Daoy (cell line): ENCODE results near the gene SLC25A4. TPM values are rescaled to one million over a fixed set of nuclear protein-coding genes. Genes with fewer than 3 reads are reported as not detected.
"Not testable (repeated sequence)": the region's sequence is repeated elsewhere in the genome, so short reads cannot be mapped to it uniquely, and the experiment has no call there.

Experiments used
- DNase-seq: peaks from one replicate; pipeline ENCODE4 v3.0.0-alpha.2; 2015; ENCODE audit warnings: low read depth
- total RNA-seq: library from RNA; depleted of rRNA; stranded (reverse); fragments of >200 nt; shearing (Covaris generic); gene quantifications from 2 replicates; pipeline ENCODE4 v1.2.3, GENCODE V29; 2014; rRNA removed

Gene SLC25A4
- total RNA-seq, result 14.3 and 16.2 TPM in 2 replicates

DNA sequence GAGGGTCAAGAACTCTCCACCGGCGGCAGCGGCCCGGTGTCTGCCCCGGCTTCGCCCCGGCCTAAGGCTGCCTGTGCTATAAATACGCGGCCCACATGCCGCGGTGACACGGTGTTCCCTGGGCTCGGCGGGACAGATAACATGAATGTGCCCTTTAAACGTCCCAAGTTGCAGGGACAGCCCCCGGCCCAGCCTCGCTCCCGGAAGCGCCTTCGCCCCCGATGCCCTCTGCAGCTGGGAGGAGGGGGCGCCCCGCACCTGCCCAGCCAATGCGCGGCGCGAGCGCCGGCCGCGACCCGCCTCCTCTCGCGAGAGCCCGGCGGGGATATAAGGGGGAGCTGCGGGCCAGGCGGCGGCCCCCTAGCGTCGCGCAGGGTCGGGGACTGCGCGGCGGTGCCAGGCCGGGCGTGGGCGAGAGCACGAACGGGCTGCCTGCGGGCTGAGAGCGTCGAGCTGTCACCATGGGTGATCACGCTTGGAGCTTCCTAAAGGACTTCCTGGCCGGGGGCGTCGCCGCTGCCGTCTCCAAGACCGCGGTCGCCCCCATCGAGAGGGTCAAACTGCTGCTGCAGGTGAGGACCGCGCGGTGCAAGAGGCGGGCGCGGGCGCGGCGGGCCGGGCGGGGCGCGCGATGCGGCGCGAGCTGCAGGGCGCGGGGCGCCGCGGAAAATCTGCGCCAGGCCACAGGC is at the start of gene SLC25A4:
Gene SLC25A4 (plus strand): TSS at position 355 of the 689 bp plus-strand sequence. CDS start 107 bp downstream, at position 462.
- DNase-seq, result peak; percentile 74

GRCh38 chr4:185093603-185094002 is 49.5 kb upstream of the SLC25A4 start:
- DNase-seq, result no peak

- peak; percentile 26 for DNase-seq
These were observed 46.9 kb upstream of the SLC25A4 start for GRCh38 chr4:185096032-185096653.

GRCh38 chr4:185098474-185098873 is 44.6 kb upstream of the SLC25A4 start:
- DNase-seq, result no peak

DNA sequence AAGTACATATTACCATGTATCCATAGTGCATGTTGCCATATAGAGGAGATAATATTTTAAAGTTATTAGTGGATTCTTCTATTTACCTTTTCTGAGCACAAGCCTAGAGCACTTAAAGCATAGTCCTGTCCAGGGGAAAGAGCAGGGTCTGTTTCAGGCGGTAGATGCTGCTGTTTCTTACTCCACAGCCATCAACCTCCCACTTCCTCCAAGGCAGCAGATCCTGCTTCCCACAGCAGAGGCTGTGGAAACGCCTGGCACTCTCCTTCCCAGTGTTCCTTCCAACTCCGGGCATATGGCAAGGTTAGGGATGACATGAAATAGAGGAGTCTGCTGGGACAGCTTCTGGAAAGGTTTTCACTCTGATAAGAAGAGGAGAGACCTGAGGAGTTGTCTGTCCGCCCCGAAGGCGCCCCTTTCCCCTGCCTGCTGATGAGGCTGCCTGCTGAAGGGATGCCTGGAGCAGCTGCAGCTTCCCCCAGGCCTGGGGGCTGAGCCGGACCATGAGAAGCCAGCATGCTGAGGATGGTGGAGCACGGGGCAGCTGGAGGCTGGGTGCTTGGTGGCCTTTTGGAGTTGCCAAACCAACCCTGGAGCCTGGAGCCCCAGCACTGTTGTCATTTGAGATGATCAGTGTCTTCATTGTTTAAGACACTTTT is 43.9 kb upstream of the SLC25A4 start:
- no peak for DNase-seq

- no peak for DNase-seq
These were observed 43.1 kb upstream of the SLC25A4 start for GRCh38 chr4:185099940-185100339.

GRCh38 chr4:185100423-185100822 is 42.6 kb upstream of the SLC25A4 start:
- no peak for DNase-seq

DNA sequence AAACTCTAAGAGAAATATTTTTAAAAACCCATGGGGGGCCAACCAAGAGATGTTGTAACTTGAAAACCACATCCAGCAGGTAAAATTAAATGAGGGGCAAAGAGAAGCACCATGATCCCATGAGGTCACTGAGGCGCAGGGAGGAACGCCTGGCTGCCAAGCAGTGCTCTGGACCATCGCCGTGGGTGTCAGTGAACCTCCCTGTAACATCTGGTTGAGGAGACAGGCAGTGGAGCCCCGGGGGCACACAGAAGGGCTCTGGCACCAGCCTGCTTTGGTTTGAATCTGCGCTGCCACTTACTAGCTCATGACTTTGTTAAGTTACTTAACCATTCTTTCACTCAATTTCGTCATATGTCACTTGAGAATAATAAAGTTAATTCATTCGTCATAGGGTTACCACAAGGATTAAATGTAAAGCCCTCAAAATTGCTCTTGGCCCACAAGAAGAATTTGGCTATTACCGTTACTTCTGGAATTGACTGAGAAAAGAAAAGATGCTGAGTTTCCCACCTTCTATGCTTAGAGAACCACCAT is 41.6 kb upstream of the SLC25A4 start:
- no peak for DNase-seq

DNA sequence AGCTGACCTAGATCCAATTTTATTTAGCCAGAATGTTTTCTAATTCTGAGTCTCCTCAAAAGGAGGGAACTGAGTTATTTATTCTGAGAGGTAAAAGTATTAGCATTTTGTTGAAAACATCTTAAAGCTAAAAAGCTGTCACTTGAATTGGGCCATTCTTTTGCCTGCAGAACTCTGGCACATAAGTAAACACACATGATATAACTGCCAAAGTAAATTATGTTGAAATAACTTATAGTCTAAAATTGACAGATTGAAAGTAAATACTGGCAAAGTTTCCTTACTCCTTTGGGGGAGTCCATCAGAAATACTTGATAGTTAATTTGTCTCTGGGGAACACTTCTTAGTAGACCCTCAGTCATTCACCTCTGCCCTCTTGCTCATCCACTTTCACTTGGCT is 38.3 kb upstream of the SLC25A4 start:
- DNase-seq, result no peak

GRCh38 chr4:185106353-185106752 is 36.7 kb upstream of the SLC25A4 start:
- DNase-seq, result no peak

GRCh38 chr4:185107574-185107973 is 35.5 kb upstream of the SLC25A4 start:
- not testable (repeated sequence) for DNase-seq

- no peak for DNase-seq
These were observed 34.9 kb upstream of the SLC25A4 start for GRCh38 chr4:185108185-185108584.

GRCh38 chr4:185108669-185109068 is 34.4 kb upstream of the SLC25A4 start:
- no peak for DNase-seq

DNA sequence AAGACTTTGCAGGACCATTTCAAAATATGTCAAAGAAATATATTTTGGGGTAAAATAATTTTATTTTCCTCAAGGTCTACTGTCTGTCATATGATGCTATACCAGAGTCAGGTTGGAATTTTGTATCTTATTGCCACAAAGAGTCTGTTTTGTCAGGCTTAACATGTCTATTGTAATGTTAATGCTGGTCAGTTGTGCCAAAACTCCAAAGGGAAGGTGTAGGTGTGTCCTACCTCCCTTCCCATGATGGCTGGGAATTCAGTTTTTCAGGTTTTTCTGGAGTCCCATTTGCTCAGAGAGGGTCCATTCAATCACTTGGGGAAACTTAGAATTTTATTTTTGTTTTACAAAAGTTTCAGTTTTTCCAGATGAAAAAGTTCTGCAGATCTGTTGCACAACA is 33.3 kb upstream of the SLC25A4 start:
- no peak for DNase-seq

DNA sequence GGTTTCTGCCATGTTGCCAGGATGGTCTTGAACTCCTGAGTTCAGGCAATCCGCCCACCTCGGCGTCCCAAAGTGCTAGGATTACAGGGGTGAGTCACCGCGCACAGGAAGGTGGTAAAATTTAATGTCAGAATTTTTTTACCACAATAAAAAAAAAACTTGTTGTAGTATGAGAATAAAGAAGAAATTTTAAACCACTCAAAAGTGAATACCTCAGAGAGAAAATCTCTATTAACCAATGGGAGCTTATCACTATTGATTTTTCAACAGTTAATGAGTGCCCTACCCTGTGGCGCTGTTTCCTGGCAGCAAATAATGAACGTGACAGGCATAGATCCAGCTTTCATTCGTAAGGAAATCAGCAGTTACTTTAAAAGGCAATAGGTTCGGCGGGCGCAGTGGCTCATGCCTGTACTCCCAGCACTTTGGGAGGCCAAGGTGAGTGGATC is 32.7 kb upstream of the SLC25A4 start:
- DNase-seq, result peak; percentile 16

DNA sequence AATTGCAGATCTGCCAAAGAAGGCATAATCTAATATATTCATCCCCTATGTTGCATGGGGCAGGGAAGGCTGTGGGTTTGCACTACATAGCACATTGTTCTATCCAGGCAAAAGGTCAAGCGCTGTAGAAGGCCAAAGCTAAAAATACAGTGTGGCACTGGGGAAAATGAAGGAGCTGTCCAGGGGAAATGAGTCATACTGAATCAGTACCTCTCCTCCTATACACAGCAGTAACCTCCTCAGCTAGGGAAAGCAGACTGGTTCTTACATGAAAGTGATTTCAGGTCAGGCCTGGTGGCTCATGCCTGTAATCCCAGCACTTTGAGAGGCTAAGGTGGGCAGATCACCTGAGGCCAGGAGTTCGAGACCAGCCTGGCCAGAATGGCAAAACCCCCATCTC is 31.0 kb upstream of the SLC25A4 start:
- peak; percentile 83 for DNase-seq

- no peak for DNase-seq
These were observed 29.7 kb upstream of the SLC25A4 start for GRCh38 chr4:185113340-185113739.

- DNase-seq, result peak; percentile 66
These were observed 27.2 kb upstream of the SLC25A4 start for GRCh38 chr4:185115827-185116232.

GRCh38 chr4:185117300-185117934 is 25.6 kb upstream of the SLC25A4 start:
- DNase-seq, result no peak

DNA sequence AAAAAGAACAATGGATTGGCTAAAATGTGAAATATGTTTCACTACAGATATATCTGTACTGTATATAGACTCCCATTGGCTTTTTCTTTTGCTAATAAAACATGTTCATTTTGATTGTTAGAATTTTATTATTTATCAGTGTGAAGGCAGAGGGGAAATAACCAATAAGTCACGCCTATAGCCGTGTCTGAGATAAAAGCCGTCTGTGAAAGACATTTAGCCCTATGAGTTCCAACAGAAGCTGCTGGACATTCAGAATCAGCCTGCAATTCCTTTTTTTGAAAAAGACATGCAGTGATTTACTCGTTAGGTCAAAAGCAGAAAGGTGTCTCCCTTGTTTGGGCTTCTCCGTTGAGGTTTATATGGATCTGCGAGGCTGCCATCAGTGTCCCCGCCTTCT is 24.2 kb upstream of the SLC25A4 start:
- no peak for DNase-seq

- DNase-seq, result not testable (repeated sequence)
These were observed 23.6 kb upstream of the SLC25A4 start for GRCh38 chr4:185119467-185119866.
